GM18526 (cell line): ENCODE results near the gene STRA8.

Experiments used
- POLR2A ChIP-seq: IDR thresholded peaks from 3 replicates; pipeline ENCODE4 v1.6.1; 2011; ENCODE audit not compliant: insufficient read length; ENCODE audit errors: extremely low read depth

Gene STRA8

DNA sequence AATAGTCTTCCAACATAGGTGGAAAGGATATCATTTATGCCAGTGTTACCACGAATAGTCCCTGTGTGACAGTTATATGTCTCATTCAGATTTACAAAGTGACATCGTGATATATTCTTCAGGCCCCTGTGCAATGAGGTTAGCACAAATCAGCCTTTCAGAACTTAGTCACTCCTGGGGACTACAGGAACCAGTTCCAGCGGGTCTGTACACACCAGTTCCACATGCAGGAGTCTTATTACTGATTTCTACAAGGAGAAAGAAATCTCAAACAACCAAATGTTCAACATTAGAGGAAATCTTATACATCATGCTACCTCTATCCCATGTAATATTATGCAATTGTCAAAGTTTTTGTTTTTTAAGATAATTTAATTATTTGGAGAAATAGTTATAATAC is 17.9 kb upstream of the STRA8 start:
- TF ChIP-seq POLR2A: no peak

GRCh38 chr7:135217645-135218509 is 15.8 kb upstream of the STRA8 start:
- no peak for TF ChIP-seq POLR2A

DNA sequence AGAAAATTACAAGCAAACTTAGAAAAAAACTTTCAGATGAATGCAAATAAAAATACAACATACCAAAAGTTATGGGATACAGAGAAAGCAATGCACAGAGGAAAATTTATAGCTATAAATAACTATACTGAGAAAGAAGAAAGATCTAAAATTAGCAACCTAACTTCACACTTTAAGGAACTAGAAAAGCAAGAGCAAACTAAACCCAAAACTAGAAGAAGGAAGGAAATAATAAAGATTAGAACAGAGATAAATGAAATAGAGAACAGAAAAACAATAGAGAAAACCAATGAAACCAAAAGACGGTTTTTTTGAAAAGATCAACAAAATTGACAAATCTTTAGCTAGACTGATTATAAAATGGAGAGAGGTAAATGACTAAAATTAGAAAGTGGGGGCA is 9.6 kb upstream of the STRA8 start:
- TF ChIP-seq POLR2A: no peak

DNA sequence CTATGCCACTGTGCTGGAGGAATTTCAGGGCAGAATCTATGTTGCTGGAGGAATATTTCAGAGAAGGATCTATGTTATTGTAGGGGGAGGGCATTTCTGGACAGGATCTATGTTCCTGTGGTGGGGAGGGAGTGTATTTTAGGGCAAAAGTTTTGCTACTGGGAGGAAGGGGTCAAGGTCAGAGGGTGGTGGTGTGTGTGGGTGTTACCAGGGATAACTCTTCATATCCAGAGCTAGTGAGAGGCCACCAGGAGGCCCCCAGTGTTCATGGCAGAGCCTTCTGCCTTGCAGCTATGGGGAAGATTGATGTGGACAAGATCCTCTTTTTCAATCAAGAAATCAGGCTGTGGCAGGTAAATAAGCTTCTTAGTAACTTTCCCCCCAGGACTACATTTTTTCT is 2.0 kb upstream of the STRA8 start:
- no peak for TF ChIP-seq POLR2A

DNA sequence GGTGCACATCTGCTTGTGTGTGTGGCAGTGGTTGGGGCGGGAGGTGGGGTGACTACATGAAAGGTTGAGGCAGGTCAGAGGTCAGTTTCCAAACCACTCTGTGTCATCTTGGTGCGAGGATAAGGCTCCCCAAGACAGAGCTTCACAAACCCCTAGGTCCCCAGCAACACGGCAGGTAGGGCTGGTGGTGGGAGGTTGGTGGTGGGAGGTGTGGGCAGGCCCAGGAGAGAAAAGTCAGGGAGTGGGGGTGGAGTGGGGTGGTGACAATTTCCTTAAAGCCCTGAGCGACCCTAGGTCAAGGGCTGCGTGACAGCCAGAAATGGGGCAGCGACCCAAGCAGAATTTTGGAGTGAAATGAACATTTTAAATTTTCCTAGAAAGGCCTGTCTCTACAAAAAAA is 1.6 kb upstream of the STRA8 start:
- TF ChIP-seq POLR2A: no peak

DNA sequence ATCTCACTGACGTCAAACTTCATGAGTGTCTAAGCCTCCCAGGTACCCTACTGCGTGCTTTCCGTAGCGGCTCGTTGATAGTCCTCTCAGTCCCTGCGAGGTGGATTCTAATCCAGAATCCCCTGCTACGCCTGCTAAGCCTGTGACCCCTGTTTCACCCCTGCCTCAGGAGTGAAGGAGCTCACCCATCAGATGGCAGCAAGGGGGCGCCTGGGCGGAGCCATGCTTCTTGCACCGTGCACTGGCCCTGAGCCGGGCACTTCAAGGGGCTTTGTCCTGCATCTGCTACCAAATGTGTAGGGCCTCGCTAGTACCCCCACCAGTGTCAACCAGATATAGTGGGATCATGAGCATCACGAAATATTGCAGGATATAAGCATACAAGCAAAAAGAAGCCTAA is 918 bp upstream of the STRA8 start:
- TF ChIP-seq POLR2A: no peak

DNA sequence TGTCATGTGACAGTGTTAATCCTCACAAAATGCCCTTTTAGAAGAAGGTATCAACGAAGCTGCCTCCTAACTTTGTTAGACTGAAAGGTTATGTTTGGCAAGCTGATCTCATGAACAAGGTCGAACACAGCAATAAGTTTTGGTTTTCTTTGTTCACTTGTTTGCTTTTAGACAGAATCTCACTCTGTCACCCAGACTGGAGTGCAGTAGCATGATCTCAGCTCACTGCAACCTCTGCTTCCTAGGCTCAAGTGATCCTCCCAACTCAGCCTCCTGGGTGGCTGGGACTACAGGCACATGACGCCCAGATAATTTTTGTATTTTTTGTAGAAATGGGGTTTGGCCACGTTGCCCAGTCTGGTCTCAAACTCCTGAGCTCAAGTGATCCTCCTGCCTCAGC is 1.1 kb downstream of the STRA8 start:
- no peak for TF ChIP-seq POLR2A

DNA sequence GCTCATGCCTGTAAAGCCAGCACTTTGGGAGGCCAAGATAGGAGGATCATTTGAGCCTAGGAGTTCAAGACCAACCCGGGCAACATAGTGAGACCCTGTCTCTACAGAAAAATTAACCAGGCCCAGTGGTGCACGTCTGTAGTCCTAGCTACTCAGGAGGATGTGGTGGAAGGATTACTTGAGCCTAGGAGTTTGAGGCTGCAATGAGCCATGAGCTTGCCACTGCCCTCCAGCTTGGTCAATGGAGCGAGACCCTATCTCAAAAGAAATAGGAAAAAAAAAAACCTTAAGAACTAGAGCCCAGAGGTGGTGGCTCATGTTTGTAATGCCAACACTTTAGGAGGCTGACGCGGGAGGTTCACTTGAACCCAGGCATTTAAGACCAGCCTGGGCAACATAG is 2.2 kb downstream of the STRA8 start:
- no peak for TF ChIP-seq POLR2A

DNA sequence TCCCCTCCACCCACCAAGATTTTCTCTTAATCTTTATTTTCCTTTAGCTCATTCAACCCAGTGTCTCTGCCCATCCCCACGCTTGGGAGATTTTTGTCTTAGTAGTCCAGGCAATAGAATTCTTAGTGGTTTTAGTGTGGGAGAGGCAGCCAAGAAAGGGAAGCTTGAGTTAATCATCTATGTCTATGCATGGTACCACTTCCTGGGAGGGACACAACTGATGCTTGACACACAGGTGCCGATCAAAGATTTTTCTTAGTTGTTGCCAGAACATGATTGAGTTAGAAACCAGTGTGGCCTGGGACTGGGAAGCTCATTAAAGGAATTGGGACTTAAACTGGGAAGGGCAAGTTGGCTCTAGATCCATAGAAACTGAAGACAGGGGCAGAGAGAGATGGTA is 3.1 kb downstream of the STRA8 start:
- no peak for TF ChIP-seq POLR2A

GRCh38 chr7:135238112-135238744 is 4.6 kb downstream of the STRA8 start:
- no peak for TF ChIP-seq POLR2A

- TF ChIP-seq POLR2A: no peak
These were observed 5.6 kb downstream of the STRA8 start for GRCh38 chr7:135239263-135239662.

GRCh38 chr7:135240441-135240840 is 6.8 kb downstream of the STRA8 start:
- no peak for TF ChIP-seq POLR2A

GRCh38 chr7:135242096-135242684 is 8.6 kb downstream of the STRA8 start:
- no peak for TF ChIP-seq POLR2A

DNA sequence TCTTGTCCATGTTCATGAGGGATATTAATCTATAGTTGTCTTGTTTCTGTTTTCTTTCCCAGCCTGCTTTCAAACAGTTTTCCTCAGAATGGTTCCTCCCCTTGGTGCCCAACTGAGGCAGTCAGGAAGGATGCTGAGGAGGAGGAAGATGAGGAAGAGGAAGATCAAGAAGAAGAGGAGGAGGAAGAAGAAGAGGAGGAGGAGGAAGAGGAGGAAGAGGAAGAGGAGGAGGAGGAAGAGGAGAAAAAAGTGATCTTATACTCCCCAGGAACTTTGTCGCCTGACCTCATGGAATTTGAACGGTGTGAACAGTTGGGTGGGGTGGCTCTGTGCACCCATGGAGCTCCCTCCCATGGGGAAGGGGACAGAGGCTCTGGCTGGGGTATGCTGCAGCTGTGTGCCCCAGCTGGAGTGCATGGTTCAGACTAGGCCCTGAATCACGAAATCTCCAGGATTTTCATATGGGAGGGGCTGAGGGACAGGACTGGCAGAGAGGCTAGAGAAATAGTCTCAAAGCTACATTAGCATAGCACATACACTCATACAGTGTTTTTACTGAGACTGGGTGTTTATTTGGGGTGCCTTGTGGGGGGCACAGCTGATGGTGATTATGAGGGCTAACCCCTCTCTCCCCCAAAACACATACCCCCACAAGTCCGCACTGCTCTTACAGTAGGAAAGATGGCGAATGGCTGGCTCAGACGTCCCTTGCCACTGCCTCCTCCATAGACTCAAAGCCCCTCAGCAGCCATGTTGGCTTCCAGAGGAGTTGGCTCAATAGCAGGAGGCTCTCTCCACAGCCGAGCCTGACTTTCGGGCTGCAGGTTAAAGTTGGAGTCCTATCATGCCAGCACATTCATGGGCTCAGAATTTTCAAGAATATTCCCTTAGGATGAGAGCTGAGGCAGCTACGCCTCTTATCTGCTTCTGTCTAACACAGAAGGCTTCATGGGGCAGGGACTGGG is 11.9 kb downstream of the STRA8 start:
- TF ChIP-seq POLR2A: no peak

DNA sequence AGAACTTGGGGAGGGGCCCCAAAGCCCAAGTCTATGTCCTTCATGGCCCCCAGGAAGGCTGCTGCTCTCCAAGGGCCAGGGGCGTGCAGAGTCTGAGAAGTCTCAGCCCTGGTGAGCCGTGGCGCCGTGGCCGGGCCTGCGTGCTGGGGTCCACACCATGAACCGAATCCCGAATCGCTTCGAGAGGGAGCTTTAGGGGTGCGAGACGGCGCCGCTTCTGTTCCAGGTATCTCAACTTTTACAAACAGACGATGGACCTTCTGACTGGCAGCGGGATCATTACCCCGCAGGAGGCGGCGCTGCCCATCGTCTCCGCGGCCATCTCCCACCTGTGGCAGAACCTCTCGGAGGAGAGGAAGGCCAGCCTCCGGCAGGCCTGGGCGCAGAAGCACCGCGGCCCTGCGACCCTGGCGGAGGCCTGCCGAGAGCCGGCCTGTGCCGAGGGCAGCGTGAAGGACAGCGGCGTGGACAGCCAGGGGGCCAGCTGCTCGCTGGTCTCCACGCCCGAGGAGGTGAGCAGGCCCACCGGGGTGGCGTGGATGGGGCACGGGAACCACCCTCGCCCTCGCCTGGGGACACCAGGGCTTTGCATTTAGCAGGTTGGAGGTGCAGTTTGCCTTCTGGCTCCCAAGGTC is 12.7 kb downstream of the STRA8 start:
- TF ChIP-seq POLR2A: no peak
